Renal cortical epithelial cell (primary cell): ENCODE measurements around the gene SDK1. TPM values are rescaled to one million over a fixed set of nuclear protein-coding genes. Genes with fewer than 3 reads are reported as not detected.
"Not testable (repeated sequence)": the region's sequence is repeated elsewhere in the genome, so short reads cannot be mapped to it uniquely, and the experiment has no call there.

Source experiments
- DNase-seq: peaks from one replicate; pipeline ENCODE4 v3.0.0-alpha.2; 2011; ENCODE audit warnings: low read depth
- total RNA-seq: library from RNA; depleted of rRNA; stranded (reverse); fragments of >200 nt; gene quantifications from 2 replicates; pipeline ENCODE4 v1.2.3, GENCODE V29; 2014

Gene SDK1
- total RNA-seq, 1 donor from 2014 or later = 30.9 TPM

DNA sequence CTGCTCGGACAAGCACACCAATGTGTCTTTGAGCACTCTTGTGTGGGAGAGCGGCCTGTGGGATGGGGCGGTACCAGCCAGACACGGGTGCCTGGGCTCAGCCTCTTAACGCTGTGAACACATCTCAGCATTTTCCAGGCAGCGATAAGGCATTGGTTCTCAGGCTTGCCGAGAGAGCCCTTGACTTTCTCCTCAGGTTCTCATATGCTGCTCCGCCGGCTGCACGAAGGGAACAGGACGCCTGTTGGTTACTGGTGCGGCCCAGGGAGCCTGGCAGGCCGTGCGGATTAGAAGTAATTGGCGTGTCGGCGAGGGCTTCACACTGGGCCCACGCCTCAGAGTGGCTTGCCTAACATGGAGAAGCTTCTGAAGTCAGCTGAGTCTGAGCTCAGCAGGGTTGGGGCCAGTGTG, 924.3 kb downstream of the SDK1 start:
- no peak for DNase-seq

DNA sequence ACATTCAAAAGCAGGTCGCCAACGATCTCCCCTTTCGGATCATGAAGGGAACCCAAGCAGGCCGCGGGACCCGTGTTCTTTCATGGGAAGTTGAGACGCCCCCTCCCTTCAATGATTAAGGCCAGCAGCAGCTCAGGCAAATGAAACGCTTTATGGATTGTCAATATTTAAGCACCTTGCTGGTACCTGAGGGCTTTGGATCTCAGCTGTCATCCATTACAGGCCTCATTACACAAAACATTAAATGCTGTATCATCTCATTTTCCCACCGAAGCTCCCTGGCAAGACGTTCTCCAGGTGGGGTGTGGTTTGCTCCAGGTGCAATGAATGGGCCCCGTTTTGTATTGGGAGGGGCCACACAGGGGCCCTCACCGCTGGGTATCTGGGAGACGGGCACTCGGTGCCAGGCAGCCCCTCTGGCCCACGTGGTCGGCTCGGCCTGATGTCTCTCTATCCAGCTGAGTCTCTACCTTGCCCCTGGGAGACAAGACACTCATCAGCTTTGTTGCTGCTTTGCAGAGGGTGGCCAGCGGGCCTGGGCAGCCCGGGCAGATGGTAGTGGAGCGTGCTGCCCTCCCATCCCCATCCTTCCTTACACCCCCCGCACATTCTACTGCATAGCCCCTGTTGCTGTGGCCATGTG, 925.0 kb downstream of the SDK1 start:
- no peak for DNase-seq

DNA sequence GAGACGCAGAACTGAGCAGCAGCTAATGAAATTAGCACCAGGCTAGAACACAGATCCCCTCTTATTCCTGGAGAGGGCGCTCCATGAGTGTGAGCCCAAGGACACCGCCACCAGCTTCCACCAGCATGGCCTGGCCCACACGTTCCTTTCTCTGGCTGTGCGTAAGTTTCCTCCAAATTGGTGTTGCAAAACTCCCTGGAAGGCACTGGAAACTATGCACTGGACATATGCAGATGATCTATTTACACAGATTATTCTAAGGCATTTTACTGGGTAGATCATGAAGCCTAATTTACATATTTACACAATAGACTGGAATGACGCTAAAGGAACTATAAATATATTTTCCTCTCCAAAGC, 925.5 kb downstream of the SDK1 start:
- no peak for DNase-seq

DNA sequence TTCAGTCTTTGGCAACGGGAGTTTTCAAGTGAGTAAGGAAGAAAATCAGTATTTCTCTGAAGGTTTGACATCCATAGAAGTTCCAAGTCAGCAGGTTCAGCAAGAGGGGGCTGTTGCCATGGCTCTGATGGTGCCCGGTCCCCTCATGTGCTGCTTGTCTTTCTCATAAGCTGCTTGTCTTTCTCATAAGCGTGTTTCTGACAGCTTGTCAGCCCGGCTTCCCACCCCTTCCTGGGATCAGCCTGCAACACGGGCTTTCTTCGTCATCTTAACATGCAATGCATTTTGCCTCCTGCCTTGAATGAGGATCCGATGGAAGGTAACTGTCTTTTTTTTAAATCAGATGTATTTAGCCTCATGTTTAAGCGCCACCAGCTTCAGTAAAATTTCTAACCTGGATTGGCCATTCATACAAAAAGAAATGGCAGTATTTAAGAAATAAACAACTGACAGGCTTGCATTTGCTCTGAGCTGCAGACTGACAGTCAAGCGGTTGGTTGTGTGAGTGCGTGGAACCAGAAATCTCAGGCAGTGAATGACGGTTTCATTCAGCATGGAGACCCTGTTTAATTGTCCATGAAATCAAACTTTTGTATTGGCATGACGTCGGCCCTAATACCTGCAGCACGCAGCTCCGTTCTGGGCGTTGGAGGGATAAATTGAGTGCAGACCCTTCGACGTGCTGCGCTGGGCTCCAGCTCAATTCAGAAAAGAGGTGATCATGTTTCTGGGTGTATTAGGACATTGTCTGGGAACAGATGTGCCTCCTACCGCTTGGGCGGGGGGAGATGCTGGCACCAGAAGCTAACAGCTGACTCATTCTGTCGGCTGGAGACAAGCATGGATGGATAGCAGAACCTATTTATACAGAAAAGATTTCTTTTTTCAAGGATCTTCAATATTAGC, 926.3 kb downstream of the SDK1 start:
- no peak for DNase-seq

DNA sequence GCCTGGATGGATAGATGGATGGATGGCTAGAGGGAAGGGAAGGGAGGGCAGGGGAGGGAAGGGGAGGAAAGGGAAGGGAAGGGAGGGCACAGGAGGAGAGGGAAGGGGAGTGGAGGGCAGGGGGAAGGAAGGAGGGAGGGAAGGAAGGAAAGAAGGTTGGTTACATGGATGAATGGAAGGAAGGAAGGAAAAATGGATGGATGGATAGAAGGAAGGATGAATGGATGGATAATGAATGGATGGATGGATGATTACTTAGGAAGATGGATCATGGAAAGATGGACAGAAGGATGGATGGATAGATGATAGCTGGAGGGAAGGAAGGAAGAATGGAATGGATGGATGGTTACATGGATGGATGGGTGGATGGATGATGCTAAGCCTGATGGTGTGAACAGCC, 929.3 kb downstream of the SDK1 start:
- no peak for DNase-seq

DNA sequence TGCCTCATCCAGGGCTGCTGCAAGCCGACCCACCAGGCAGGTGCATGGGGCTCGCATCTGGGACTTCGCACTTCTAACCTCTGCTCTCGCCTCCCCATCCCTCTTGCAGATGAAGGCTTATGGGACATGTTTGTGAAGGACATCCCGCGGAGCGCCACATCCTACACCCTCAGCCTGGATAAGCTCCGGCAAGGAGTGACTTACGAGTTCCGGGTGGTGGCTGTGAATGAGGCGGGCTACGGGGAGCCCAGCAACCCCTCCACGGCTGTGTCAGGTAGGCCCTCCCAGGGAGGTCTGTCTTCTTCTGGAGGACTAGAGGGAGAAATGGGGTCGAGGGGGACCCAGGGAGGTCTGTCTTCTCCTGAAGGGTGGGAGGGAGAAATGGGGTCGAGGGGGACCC, 932.1 kb downstream of the SDK1 start:
- DNase-seq = no peak

DNA sequence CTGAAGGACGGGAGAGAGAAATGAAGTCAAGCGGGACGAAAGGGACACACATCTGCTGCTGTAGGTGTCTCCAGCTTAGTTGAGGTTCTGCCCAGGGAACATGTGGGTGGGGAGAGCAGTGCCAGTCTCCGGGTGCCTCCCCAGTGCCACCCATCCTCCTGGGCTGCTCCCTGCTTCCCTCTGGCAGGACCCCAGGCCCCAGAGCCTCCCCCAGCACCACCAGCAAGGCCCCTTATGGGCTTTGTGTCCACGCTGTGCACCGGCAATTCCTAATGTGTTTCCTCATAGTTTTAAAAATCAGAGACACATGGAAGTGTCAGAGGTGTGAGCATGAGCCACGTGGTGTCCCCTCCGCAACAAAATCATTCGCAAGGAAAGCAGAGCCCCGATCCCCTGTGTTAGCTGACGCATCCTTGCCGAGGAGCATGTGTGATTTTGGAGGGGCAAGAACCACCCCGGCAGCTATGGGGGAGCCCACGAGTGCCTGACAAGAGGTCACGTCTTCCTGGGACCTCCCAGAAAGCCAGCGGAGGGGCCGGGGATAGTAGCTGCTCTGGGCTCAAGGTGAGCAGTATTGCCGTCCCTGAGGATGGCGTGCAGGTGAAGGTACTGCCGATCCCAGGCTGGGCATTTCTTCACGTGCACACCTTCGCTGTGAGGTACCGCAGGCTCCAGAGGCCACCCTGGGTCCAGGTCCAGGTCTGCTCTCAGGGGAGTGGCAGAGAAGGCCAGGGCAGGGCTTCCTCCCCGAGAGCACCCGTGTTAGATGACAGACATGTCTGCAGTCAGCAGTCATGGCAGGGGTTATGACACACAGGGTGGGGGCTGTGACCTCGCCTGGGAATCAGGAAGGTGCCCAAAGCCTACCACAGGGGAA, 932.8 kb downstream of the SDK1 start:
- no peak for DNase-seq

DNA sequence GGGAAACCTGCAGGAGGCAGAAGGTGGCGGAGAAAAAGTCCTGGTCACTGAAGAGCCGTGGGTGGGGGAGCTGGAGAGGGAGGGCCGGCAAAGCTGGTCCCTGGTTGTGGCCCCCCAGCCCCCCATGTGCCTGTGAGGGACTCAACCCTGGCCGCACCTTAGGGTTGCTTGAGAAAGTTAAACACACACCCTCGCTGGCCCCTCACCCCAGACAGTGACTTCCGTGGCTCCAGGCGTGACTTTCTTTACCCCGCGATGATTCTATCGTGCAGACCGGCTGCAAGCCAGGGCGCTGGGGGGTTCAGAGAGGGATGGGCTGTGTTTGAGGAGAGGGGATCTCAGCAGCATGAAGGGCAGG, 933.4 kb downstream of the SDK1 start:
- DNase-seq = no peak

DNA sequence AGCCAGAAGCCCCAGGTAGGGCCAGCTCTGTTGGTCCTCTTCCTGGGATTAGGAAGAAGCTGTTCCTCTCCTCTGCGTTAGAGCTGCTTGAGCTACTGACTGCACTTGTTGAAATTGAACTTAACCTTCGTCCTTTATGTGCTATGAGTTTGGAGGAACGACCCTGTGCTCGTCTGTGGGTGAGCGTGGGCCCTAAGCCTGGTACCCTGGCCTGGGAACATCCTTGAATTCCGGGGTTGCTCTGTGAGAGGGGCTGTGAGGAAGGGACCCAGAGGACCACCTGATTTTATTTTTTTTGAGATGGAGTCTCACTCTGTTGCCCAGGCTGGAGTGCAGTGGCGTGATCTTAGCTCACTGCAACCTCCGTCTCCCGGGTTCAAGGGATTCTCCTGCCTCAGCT, 933.8 kb downstream of the SDK1 start:
- DNase-seq = no peak

DNA sequence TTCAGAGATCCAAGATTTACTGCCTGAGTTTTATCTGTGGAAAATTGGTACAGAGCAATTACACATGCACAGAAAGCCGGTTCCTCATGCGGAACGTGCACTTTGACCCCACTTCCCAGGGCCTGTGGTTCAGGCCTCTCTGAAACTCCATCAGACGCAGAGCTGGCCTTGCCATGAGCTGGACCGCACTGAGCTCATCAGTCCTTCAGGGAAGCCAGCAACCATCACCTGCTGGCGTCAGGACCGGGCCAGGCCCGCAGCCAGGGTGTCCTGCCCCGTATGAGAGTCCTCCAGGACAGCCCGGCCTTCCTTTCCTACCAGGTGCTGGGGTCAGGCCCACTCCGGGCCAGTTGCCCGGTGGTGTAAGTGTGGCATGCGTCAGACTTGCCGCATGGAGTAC, 934.5 kb downstream of the SDK1 start:
- DNase-seq = peak; percentile 32

DNA sequence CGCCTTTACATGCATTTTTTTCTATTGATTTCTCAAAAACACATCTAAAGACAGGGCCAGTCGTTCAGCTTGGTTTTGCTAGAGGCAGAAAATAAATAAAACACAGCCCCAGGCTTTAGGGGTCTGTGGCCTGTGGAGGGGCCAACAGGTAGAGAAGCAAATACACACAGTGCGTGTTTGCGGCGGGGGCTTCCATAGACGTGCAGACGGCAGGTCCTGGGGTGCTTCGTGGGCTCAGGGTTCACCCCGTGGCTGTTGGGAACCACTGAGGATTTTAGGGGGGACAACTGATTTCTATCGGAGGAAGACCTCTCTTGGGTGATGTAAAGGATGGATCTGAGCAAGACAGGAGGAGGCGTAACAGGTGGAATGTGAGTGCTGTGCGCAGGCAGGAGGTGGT, 935.3 kb downstream of the SDK1 start:
- DNase-seq = no peak

DNA sequence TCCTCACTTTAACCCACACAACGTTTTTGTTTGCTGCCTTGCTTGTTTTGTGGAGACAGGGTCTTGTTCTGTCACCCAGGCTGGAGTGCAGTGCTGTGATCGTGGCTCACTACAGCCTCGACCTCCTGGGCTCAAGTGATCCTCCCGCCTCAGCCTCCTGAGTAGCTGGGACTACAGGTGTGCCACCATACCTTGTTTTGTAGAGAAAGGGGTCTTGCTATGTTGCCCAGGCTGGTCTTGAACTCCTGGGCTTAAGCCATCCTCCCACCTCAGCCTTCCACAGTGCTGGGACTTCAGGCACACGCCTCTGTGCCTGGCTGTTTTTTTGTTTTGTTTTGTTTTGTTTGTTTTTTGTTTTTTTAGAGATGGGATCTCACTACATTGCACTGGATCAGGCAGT, 935.8 kb downstream of the SDK1 start:
- not testable (repeated sequence) for DNase-seq

DNA sequence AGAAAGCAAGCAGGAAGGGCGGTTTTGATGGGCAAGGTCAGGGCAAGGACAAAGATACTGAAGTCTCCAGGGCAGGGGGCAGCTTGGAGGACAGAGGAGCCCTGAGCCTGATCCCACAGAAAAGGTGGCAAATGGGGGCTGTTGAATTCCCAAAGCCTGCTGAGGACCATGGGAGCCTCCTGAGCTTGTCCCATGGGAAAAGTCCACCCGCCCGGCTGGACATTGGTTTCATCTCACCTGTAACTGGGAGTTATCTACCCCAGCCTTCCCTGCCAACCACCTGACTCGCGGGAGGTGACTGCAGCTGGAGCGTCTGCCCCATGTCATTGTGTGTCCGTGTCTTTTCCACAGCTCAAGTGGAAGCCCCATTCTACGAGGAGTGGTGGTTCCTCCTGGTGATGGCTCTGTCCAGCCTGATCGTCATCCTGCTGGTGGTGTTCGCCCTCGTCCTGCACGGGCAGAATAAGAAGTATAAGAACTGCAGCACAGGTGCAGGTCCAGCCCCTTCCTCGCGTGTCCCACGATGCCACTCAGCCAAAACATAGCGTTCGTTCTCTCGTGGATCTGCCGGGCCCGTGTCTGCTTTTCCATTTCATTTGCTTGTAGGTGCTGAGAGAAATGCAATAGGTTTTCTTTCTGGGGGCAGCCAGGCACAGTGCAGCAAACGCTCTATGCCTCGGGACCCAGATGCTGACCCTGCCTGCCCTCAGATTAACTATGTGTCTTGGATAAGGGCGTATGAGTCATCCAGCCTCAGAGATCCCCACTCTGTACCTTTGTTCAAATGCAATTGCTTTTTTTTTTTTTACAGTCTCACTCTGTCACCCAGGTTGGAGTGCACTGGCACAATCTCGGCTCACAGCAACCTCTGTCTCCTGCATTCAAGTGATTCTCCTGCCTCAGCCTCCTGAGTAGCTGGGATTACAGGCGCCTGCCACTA, 936.5 kb downstream of the SDK1 start:
- DNase-seq = no peak

DNA sequence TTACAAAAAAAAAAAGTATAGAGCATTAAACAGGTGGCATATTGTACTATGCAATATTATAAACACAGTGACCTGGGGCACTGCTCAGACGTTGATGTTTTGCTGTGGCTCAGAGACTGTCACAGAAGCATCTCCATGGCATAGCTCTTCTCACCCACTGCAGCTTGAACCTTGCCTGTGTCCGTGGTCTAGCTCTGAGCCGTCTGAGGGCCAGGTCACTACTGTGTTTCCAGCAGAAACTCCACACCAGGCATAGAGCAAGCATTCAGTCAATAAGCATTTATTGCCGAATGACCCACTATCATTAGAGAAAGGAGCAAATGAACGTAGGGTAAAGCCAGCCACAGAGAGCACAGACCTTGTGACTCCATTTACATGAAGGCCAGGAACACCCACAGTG, 937.8 kb downstream of the SDK1 start:
- no peak for DNase-seq

DNA sequence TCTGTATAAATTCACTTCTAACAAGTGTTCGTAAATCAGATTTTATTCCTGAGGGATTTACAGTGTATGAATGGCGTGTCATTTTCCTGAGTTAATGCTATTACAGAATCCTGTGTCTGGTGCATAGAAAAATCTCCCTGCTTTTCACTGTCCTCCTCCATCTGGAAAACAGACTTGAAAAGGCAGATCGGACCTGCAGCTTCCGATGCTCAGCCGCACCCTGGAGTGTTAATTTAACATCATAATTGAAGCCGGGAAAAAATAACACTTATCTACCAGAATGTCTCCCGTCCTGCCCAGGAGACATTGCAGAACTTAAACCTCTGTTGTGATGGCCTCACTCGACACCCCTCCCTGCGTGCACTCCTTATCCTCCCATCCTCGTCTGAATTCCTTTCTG, 939.0 kb downstream of the SDK1 start:
- DNase-seq = no peak

DNA sequence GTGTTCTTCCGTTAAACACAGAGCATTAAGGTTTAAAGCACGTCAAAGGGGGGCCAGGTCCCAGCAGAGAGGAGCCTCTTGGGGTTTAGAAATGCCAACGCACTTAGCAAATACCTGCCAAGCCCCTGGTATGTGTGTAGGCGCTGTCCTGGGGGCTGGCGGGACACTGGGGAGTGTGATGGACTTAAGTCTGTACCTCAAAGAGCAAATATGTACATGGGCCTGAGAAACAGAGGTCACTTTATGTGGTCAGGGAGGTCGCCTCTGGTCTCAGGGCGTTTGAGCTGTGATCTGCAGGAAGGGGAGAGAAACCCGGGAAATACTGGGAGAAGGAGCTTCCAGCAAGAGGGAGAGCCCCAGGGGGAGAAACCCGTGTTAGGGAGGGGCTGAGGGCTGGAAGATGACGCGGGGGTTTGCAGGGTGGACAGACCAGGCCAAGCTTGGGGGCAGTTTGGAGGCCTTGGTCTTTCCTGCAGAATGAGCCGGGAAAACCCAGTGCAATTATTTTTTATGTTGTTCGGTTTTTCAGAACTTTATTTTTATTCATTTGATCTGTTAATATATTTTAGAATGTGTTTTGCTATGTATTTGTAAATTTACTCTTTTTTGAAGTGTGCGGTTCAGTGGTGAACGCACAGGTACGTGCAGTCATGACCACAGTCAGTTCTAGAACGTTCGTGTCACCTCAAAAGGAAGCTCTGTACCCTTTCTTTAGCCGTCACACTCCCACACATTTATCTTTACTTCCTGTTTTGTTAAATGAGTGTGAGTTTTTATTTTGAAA, 939.7 kb downstream of the SDK1 start:
- DNase-seq = no peak

DNA sequence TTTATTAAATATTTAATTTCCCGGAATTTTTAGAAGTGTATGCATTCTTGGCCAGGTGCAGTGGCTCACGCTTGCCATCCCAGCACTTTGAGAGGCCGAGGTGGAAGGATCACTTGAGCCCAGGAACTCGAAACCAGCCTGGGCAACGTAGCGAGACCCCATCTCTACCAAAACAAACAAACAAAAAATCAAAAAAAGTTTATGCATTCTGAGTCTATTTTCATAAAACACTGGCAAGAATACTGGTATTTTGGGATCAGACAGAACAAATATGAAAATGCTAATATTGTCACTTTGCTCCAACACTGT, 940.2 kb downstream of the SDK1 start:
- DNase-seq = no peak

DNA sequence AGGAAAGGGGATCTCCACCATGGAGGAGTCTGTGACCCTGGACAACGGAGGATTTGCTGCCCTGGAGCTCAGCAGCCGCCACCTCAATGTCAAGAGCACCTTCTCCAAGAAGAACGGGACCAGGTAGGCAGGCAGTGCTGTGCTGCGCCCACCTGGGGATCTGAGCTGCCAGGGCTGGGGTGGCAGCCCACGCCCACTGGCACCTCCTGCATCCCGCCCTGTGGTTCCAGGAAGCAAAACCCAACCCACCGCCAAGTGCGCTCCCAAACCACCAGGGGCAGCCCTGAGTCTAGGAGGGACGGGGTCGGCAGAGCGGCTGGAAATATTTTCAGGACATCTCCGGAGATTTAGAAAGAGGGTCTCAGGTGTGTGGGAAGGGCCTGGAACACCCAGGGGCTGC, 940.7 kb downstream of the SDK1 start:
- no peak for DNase-seq

DNA sequence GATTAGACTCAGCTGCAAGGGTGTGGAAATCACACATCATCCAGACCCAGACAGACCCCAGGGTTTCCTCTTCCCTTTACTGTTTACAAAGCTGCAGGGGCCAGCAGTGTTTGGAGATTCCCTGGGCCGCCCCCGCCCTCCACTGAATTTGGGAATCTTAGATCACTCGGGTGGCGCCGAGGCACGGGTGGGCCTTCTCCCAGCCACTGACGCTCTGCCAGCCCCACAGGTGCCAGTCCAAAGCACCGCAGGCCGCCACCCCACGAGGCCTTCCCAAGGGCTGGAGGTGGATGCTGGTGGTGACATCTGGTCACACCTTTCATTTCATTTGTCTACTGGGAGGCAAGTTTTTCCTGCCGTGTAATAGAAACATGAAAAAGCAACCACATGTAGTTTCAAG, 941.7 kb downstream of the SDK1 start:
- DNase-seq = no peak

DNA sequence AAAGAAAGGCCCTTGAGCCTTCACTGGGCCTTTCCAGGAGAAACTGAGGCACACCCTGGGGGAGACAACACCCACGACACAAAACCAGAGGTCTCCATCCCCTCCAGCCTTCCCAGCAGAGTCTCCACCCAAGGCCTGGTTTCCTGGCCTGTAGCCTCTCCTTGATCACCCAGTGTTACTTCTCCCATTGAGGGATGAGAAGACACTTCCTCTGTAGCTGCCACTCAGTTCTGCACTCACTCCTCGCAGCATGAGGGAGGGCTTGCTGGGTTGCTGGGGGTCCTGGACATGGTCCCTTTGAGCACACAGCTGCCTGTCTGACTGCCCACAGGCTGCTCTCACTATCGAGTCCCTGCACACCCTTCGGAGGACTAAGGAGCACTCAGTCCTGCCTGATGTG, 943.0 kb downstream of the SDK1 start:
- DNase-seq = no peak

DNA sequence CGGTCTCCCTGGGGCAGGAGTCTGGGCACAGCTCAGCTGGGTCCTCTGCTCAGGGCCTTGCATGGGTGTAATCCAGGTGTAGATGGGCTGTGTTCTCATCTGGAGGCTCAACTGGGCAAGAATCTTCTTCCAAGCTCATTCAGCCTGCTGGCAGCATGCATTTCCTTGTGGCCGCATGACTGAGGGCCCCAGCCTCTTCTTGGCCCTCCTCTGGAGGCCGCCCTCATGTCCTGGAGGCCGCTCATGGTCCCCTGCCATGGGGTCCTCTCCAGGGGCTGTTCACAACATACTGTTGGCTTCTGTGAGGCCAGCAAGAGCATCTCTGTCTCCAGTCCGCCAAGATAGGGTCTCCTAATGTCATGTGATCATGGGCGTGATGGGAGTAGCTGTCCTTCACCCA, 943.6 kb downstream of the SDK1 start:
- DNase-seq = no peak
